Esophagus muscularis mucosa (tissue), 4 donors: Measurements from ENCODE around the gene EDEM1. TPM values are rescaled to one million over a fixed set of nuclear protein-coding genes. Genes with fewer than 3 reads are reported as not detected.

ENCODE experiments used
- DNase-seq: peaks from one replicate; pipeline ENCODE4 v3.0.0-alpha.2; 2017; ENCODE audit errors: extremely low spot score
- H3K27ac ChIP-seq, 4 donors: fragments of 200-600 bp; sonication (generic); replicated peaks in 1 of 4; 1 replicate in 3 of 4; 2 replicates in 1 of 4; pipeline ENCODE4 v1.5.1; 2016 to 2019; ENCODE audit warnings: mild to moderate bottlenecking in 1 of 4
- H3K27me3 ChIP-seq, 4 donors: fragments of 200-600 bp; sonication (generic); one replicate each; pipeline versions ENCODE4 v1.5.1 to v1.6.0; 2016 to 2019
- H3K36me3 ChIP-seq, 4 donors: fragments of 200-600 bp; sonication (generic); one replicate each; pipeline ENCODE4 v1.5.1; 2016 to 2019
- H3K4me1 ChIP-seq, 4 donors: fragments of 200-600 bp; sonication (generic); one replicate each; pipeline ENCODE4 v1.5.1; 2016 to 2019
- H3K4me3 ChIP-seq, 4 donors: fragments of 200-600 bp; sonication (generic); 1 replicate in 2 of 4; 2 replicates in 2 of 4; pipeline ENCODE4 v1.5.1; 2016 to 2019; ENCODE audit warnings: mild to moderate bottlenecking in 4 of 4, moderate library complexity in 1 of 4
- H3K9me3 ChIP-seq, 4 donors: fragments of 200-600 bp; sonication (generic); 1 replicate in 3 of 4; 2 replicates in 1 of 4; pipeline ENCODE4 v1.5.1; 2016 to 2019
- EP300 ChIP-seq: sonication (generic); formaldehyde crosslinking; IDR thresholded peaks from one replicate; pipeline ENCODE4 v1.6.1; 2017; ENCODE audit warnings: antibody characterized with exemption
- POLR2A ChIP-seq: fragments of 450-650 bp; IDR thresholded peaks from one replicate; pipeline ENCODE4 v1.6.1; 2017; ENCODE audit warnings: antibody characterized with exemption, moderate library complexity, mild to moderate bottlenecking, low read depth
- POLR2AphosphoS5 ChIP-seq, 2 donors: sonication (generic); formaldehyde crosslinking; IDR thresholded peaks; one replicate each; pipeline ENCODE4 v1.6.1; 2017; ENCODE audit warnings: antibody characterized with exemption in 2 of 2
- WGBS: methylation state at CpG from one replicate; pipeline ENCODE4 v1.1.5; 2018; 5-methylcytosine and 5-hydroxymethylcytosine counted together
- intact Hi-C: fragments of 100-400 bp; cut with DNase I; formaldehyde crosslinking; loops from one replicate; pipeline ENCODE4 v1.15.1; 2023
- total RNA-seq, 4 donors: library from RNA; depleted of rRNA; stranded (reverse); fragments of >200 nt; gene quantifications; one replicate each; pipeline versions ENCODE4 v1.1.0 to v1.2.1, GENCODE V29; 2016
- TF ChIP-seq, protein P1 (sequence below), 3 experiments: fragments of 200-600 bp in 2 of 3; fragments of 450-650 bp in 1 of 3; sonication (generic) in 2 of 3; IDR thresholded peaks; one replicate each; pipeline ENCODE4 v1.5.1; 2017 to 2019; ENCODE audit warnings: antibody characterized with exemption in 3 of 3, mild to moderate bottlenecking in 2 of 3, moderate library complexity in 1 of 3

EDEM1 gene
- total RNA-seq, 4 donors from 2014 or later, result 16.6 to 23.3 (median 19.3) TPM

- DNase-seq, result no peak
- H3K27ac ChIP-seq, result no peak overlapping the region
- no peaks in the 10 kb centered on the region for H3K27me3 ChIP-seq
- no peaks in the 10 kb centered on the region for H3K36me3 ChIP-seq
- no peak overlapping the region for H3K4me3 ChIP-seq
- TF ChIP-seq EP300, result no peak
- TF ChIP-seq POLR2AphosphoS5 (IDR thresholded peaks at IDR 0.05), result no peak
- TF ChIP-seq POLR2A, result no peak
- TF ChIP-seq, protein P1, sequence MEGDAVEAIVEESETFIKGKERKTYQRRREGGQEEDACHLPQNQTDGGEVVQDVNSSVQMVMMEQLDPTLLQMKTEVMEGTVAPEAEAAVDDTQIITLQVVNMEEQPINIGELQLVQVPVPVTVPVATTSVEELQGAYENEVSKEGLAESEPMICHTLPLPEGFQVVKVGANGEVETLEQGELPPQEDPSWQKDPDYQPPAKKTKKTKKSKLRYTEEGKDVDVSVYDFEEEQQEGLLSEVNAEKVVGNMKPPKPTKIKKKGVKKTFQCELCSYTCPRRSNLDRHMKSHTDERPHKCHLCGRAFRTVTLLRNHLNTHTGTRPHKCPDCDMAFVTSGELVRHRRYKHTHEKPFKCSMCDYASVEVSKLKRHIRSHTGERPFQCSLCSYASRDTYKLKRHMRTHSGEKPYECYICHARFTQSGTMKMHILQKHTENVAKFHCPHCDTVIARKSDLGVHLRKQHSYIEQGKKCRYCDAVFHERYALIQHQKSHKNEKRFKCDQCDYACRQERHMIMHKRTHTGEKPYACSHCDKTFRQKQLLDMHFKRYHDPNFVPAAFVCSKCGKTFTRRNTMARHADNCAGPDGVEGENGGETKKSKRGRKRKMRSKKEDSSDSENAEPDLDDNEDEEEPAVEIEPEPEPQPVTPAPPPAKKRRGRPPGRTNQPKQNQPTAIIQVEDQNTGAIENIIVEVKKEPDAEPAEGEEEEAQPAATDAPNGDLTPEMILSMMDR (IDR thresholded peaks at IDR 0.05), result no peak
- peaks cover 29 to 61% (median 45%) of the 10 kb centered on the region in 4 donors for H3K4me1 ChIP-seq
- intact Hi-C loops, result no loop called here
- no peaks in the 10 kb centered on the region for H3K9me3 ChIP-seq
- WGBS, result 77% methylated on average over 4 of the region's 4 CpGs
Measured at GRCh38 chr3:5160940-5161858, 26.3 kb upstream of the EDEM1 start.

DNA sequence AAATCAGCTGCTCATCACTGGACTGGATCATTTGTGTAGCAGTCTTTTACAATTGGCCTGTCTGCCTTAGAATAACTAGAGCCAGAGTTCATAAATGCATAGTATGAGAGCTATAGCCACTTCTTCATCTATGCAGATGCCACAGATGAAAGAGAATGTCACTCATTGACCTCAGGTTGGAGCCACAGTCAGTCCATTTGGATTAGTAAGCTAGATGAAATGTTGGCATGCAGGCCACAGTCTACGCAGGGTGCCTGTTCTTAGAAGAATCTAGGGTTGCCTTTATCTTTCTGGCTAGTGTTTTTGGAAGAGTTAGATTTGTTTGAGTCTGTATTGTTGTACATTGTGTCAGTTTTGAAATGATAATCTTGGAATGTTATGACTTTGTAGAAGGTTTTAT, 25.4 kb upstream of the EDEM1 start:
- Histone ChIP-seq H3K4me1 (peaks cover 33 to 55% (median 44%) of the 10 kb centered on the region in 4 donors), H3K36me3 (no peaks in the 10 kb centered on the region), H3K9me3 (no peaks in the 10 kb centered on the region), H3K4me3 (no peak overlapping the region), H3K27ac (no peak overlapping the region), H3K27me3 (no peaks in the 10 kb centered on the region)
- WGBS, result 65% methylated on average over 1 of the region's 1 CpG
- DNase-seq, result no peak
- TF ChIP-seq POLR2AphosphoS5 (IDR thresholded peaks at IDR 0.05) (no peak), EP300 (no peak), POLR2A (no peak)
- TF ChIP-seq, protein P1 (IDR thresholded peaks at IDR 0.05), result no peak
- intact Hi-C loops, result no loop called here

- Histone ChIP-seq H3K27me3 (no peaks in the 10 kb centered on the region), H3K4me1 (peaks cover 26 to 56% (median 30%) of the 10 kb centered on the region in 4 donors), H3K4me3 (no peak overlapping the region), H3K27ac (no peak overlapping the region), H3K36me3 (peaks cover 0 to 2% (median under 1%) of the 10 kb centered on the region in 4 donors), H3K9me3 (no peaks in the 10 kb centered on the region)
- intact Hi-C loops, result no loop called here
- 92% methylated on average over 4 of the region's 4 CpGs for WGBS
- TF ChIP-seq POLR2A (no peak), EP300 (no peak), POLR2AphosphoS5 (IDR thresholded peaks at IDR 0.05) (no peak)
- TF ChIP-seq, protein P1 (IDR thresholded peaks at IDR 0.05), result no peak
- no peak for DNase-seq
Measured at GRCh38 chr3:5165698-5166097, 21.8 kb upstream of the EDEM1 start.

DNA sequence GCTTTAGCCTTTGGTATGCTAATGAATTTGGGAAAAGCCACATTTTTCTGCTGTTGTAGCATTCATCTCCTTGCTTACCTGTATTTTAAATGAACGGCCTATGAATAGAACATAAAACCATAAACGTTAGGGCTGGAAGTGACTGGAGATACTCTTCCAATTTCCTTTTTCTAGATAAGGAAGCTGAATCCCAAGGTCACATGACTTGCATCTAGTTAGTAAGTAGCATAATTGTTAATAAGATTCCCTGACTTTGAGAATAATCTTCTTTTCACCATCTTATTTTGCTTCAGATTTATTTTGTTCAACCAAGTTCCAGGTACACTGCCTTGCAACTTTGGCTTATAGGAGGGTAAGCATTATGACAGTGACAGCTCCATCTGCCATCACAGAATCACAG, 20.7 kb upstream of the EDEM1 start:
- peaks cover 14 to 45% (median 19%) of the 10 kb centered on the region in 4 donors for H3K4me1 ChIP-seq
- TF ChIP-seq, protein P1 (IDR thresholded peaks at IDR 0.05), result no peak
- TF ChIP-seq POLR2A (no peak), EP300 (no peak), POLR2AphosphoS5 (IDR thresholded peaks at IDR 0.05) (no peak)
- DNase-seq, result no peak
- intact Hi-C loops, result no loop called here
- no peak overlapping the region for H3K27ac ChIP-seq
- no peaks in the 10 kb centered on the region for H3K9me3 ChIP-seq
- H3K4me3 ChIP-seq, result no peak overlapping the region
- H3K36me3 ChIP-seq, result peaks cover 3 to 14% (median 9%) of the 10 kb centered on the region in 4 donors
- WGBS, result 76% methylated on average over 2 of the region's 2 CpGs
- H3K27me3 ChIP-seq, result no peaks in the 10 kb centered on the region
